ENCODE results near the gene EHD2.

DNA sequence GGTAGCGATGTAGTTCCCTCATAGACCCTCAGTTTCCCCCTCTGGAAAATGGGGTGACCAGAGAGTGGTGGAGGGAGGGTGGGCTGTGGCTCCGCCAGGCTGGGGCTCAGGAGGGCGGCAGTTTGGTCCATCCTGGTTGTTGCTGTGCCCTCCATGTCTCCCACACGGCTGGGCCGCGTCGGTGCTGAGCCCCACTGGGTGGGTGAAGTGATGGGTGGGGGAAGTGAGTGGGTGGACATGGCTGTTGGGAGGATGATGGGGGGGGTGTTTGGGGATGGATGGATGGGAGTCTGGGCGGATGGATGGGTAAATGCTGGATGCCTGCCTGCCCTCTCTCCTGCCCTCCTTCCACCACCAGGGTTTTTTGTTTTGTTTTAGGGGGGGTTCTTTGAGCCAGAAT lies 16.6 kb upstream of the EHD2 start:
- TF ChIP-seq, protein P1, sequence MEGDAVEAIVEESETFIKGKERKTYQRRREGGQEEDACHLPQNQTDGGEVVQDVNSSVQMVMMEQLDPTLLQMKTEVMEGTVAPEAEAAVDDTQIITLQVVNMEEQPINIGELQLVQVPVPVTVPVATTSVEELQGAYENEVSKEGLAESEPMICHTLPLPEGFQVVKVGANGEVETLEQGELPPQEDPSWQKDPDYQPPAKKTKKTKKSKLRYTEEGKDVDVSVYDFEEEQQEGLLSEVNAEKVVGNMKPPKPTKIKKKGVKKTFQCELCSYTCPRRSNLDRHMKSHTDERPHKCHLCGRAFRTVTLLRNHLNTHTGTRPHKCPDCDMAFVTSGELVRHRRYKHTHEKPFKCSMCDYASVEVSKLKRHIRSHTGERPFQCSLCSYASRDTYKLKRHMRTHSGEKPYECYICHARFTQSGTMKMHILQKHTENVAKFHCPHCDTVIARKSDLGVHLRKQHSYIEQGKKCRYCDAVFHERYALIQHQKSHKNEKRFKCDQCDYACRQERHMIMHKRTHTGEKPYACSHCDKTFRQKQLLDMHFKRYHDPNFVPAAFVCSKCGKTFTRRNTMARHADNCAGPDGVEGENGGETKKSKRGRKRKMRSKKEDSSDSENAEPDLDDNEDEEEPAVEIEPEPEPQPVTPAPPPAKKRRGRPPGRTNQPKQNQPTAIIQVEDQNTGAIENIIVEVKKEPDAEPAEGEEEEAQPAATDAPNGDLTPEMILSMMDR (IDR thresholded peaks at IDR 0.05; ENCODE audit: low read length) = no peak
- TF ChIP-seq EZH2 (optimal IDR thresholded peaks at IDR 0.05; ENCODE audit: low read depth, low read length) (no peak), EZH2phosphoT487 (IDR thresholded peaks at IDR 0.05; ENCODE audit: low read length) (no peak)

Measured in MM.1S (cell line).